ENCODE data around the gene TMA7B. TPM values are rescaled to one million over a fixed set of nuclear protein-coding genes. Genes with fewer than 3 reads are reported as not detected.

Gene TMA7B
- total and polyA plus RNA-seq, 2 of the 4 experiments (the other 2 are of a cell fraction): not detected

DNA sequence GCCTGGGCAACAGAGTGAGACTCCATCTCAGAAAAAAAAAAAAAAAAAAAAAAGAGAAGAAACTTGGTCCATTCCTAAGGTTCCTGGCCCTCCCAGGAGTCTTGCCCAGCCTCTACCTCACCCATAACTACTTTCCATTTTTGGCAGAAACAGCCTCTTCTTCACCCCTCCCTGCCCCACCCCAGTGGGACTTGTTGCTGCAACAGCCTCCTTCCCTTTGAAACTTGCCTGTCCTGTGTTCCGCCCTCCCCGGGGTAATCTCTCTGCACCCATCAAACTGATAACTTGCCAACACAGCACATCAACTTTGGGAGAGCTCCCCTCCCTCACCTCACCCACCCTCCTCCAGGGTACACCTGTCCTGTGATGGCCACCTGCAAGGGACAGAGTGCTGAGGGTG, 24.5 kb downstream of the TMA7B start:
- Histone ChIP-seq H3K14ac (replicated peaks; ENCODE audit: low read depth, low read length) (no peak overlapping the region), H3K9me1 (ENCODE audit: insufficient read depth, low read length) (no peaks in the 10 kb centered on the region), H4K20me1 (ENCODE audit: insufficient read depth, low read length) (no peaks in the 10 kb centered on the region), H3K4me3 (ENCODE audit: insufficient read depth, low read depth, low read length) (no peak overlapping the region), H2BK5ac (ENCODE audit: low read depth, low read length, poor library complexity, severe bottlenecking) (no peak overlapping the region), H3K79me1 (ENCODE audit: low read depth in 1 of 2, low read length in 2 of 2) (no peaks in the 10 kb centered on the region), H3K23ac (ENCODE audit: low read depth, low read length) (no peak overlapping the region), H3K4ac (ENCODE audit: low read depth, low read length) (no peak overlapping the region), H2BK15ac (ENCODE audit: low read depth, low read length) (no peak overlapping the region), H3K27ac (ENCODE audit: insufficient read depth, low read length) (no peak overlapping the region), H3K4me1 (ENCODE audit: control insufficient read depth, insufficient read depth, low read length) (no peaks in the 10 kb centered on the region), H2BK120ac (ENCODE audit: low read depth, low read length) (no peak overlapping the region), H2AK5ac (ENCODE audit: low read depth, low read length) (no peak overlapping the region), H2AK9ac (replicated peaks; ENCODE audit: low read depth, low read length, poor library complexity) (peak overlapping the region; percentile 5), H3K27me3 (ENCODE audit: control insufficient read depth, insufficient read depth, low read length) (peaks cover 60% of the 10 kb centered on the region), H2AFZ (replicated peaks; ENCODE audit: low read length, poor library complexity) (no peak overlapping the region), H3K4me2 (ENCODE audit: low read depth, low read length) (no peak overlapping the region), H4K8ac (ENCODE audit: low read depth in 2 of 2, low read length in 2 of 2) (no peak overlapping the region), H3K9ac (ENCODE audit: low read depth, low read length) (no peak overlapping the region), H3K36me3 (ENCODE audit: control insufficient read depth, insufficient read depth, low read length) (no peaks in the 10 kb centered on the region), H4K91ac (ENCODE audit: insufficient read depth, low read depth, low read length) (no peak overlapping the region), H4K5ac (ENCODE audit: low read depth, low read length) (no peak overlapping the region), H2BK20ac (ENCODE audit: low read depth, low read length) (no peak overlapping the region), H3K9me3 (ENCODE audit: control insufficient read depth, insufficient read depth, low read length) (no peaks in the 10 kb centered on the region), H3K56ac (ENCODE audit: extremely low read depth, insufficient read depth, low read length) (no peak overlapping the region), H3K18ac (ENCODE audit: low read depth, low read length) (no peak overlapping the region)
- TF ChIP-seq FOS (IDR thresholded peaks at IDR 0.05; ENCODE audit: low read depth, low read length) (no peak), BHLHE40 (IDR thresholded peaks at IDR 0.05; ENCODE audit: low read depth, low read length) (no peak), RAD21 (IDR thresholded peaks at IDR 0.05; ENCODE audit: low read length) (no peak), CEBPB (IDR thresholded peaks at IDR 0.05; ENCODE audit: low read depth, low read length) (no peak), POLR2A (IDR thresholded peaks at IDR 0.05; ENCODE audit: low read depth, low read length) (no peak), RFX5 (IDR thresholded peaks at IDR 0.05; ENCODE audit: low read depth, low read length) (no peak), MAFK (IDR thresholded peaks at IDR 0.05; ENCODE audit: low read depth, low read length) (no peak), MAZ (IDR thresholded peaks at IDR 0.05; ENCODE audit: borderline replicate concordance, low read depth, low read length) (no peak), MXI1 (IDR thresholded peaks at IDR 0.05; ENCODE audit: borderline replicate concordance, low read depth, low read length) (no peak)
- TF ChIP-seq, protein P1, sequence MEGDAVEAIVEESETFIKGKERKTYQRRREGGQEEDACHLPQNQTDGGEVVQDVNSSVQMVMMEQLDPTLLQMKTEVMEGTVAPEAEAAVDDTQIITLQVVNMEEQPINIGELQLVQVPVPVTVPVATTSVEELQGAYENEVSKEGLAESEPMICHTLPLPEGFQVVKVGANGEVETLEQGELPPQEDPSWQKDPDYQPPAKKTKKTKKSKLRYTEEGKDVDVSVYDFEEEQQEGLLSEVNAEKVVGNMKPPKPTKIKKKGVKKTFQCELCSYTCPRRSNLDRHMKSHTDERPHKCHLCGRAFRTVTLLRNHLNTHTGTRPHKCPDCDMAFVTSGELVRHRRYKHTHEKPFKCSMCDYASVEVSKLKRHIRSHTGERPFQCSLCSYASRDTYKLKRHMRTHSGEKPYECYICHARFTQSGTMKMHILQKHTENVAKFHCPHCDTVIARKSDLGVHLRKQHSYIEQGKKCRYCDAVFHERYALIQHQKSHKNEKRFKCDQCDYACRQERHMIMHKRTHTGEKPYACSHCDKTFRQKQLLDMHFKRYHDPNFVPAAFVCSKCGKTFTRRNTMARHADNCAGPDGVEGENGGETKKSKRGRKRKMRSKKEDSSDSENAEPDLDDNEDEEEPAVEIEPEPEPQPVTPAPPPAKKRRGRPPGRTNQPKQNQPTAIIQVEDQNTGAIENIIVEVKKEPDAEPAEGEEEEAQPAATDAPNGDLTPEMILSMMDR (conservative IDR thresholded peaks at IDR 0.05; ENCODE audit: low read depth, low read length): no peak
- TF ChIP-seq, protein P2, sequence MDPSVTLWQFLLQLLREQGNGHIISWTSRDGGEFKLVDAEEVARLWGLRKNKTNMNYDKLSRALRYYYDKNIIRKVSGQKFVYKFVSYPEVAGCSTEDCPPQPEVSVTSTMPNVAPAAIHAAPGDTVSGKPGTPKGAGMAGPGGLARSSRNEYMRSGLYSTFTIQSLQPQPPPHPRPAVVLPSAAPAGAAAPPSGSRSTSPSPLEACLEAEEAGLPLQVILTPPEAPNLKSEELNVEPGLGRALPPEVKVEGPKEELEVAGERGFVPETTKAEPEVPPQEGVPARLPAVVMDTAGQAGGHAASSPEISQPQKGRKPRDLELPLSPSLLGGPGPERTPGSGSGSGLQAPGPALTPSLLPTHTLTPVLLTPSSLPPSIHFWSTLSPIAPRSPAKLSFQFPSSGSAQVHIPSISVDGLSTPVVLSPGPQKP (IDR thresholded peaks at IDR 0.05; ENCODE audit: borderline replicate concordance, low read depth, low read length): no peak
- TF ChIP-seq, protein P3, sequence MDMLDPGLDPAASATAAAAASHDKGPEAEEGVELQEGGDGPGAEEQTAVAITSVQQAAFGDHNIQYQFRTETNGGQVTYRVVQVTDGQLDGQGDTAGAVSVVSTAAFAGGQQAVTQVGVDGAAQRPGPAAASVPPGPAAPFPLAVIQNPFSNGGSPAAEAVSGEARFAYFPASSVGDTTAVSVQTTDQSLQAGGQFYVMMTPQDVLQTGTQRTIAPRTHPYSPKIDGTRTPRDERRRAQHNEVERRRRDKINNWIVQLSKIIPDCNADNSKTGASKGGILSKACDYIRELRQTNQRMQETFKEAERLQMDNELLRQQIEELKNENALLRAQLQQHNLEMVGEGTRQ (IDR thresholded peaks at IDR 0.05; ENCODE audit: low read depth, low read length): no peak
- ChIA-PET CTCF (no interaction called here), POLR2A (ENCODE audit: unreplicated experiment) (no interaction called here)
- intact Hi-C loops (cut with micrococcal nuclease): no loop called here
- dilution Hi-C loops (cut with HindIII; ENCODE audit: low sequenced_read_pairs, unreplicated experiment): no loop called here
- in situ Hi-C loops (cut with MboI; ENCODE audit: low sequenced_read_pairs): no loop called here
- BruUV-seq (replicated peaks): no TSS peak
- 83% methylated on average over 2 of the region's 2 CpGs; no CpG with 5 or more reads in 1 of the 2 experiments for WGBS, 2 experiments (ENCODE audit: extremely low coverage in 2 of 2, insufficient read length in 1 of 2)
- DNase-seq: no peak
- ATAC-seq (ENCODE audit: low read depth): no peak
